GM20431 (cell line): ENCODE data around the gene UBE4A.

ENCODE experiments used
- in situ Hi-C: fragments of 300-500 bp; cut with MseI, MboI; formaldehyde crosslinking; loops from one replicate; pipeline ENCODE4 v1.15.0; 2020; ENCODE audit warnings: low sequenced_read_pairs; ENCODE audit not compliant: unreplicated experiment

UBE4A gene

DNA sequence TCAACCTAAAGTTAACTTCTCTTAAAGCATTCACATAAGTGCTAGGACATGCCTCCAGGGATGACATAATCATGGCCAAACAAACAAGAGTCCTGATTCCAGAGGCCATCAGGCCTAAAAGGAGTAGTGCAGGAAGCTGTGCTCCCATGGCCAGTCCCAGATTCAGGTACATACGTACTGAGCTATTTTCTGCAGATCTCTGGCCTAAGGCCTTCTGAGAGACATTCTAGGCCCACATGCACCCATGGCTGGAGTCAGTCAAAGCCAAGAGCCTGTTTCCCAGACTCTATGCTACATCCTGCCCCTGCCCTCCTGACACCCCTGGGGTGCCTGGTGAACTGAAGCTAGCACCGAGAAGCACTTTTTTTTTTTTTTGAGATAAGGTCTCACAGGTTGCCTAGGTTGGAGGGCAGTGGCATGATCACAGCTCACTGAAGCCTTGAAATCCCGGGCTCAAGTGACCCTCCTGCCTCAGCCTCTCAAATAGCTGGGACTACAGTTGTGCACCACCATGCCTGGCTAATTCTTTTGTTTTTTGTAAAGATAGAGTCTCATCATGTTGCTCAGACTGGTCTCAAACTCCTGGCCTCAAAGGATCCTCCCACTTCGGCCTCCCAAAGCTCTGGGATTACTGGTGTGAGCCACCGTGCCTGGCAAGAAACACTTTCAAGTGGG, 17.4 kb upstream of the UBE4A start:
- in situ Hi-C loops, result no loop called here

DNA sequence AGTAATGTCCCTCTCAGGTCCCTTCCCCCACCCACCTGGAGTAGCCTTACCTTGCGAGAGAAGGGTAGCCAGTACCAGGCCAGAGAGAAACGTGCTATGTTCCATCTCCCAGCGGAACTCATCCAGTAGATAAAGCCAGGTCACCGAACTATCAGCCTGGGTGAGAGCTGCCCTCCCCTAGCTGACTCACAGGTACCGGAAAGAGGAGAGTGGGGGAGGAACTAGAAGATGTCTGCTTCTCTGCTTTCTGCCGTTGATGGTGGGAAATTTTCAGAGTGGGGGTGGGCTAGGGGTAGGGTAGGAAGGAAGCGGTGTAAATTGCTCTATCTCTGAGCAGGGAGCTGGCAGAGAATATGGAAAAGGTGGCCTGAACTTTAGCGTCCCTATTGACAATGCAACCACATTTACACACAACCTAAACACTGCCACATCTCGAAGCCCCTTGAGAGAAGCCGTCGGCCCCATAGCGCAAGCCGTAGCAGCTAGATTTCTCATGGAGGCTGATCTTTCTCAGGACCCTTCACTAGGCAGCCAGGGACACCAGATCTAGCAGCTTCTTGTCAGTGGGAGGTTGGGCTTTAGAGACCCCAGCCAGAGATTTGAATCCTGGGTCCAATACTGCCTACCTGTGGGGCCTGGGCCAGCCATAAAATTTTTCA, 16.8 kb upstream of the UBE4A start, which contains the start of gene CD3D:
Gene CD3D, minus strand, starts transcription at position 203 of the 659 bp plus-strand sequence. Its CDS starts 98 bp downstream, at position 105.
- in situ Hi-C loops, result no loop called here

DNA sequence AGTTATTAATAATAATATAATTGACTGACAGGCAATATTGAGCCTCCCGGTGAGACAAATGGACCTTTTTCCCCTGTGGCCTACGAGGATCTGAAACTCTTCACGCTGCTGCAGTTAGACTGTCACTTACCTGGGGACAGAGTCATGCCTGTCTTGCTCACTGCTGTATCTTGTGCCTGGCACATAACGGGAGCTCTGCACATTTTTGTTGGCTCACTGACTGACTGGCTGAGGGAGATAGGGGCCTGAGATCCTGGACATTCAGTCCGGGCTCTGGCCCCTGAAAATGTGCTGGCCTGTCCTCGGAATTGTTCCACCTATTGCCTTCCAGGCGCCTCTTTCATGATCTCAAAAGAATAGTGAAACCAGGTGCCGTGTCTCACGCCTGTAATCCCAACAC, 16.2 kb upstream of the UBE4A start:
- in situ Hi-C loops, result no loop called here

DNA sequence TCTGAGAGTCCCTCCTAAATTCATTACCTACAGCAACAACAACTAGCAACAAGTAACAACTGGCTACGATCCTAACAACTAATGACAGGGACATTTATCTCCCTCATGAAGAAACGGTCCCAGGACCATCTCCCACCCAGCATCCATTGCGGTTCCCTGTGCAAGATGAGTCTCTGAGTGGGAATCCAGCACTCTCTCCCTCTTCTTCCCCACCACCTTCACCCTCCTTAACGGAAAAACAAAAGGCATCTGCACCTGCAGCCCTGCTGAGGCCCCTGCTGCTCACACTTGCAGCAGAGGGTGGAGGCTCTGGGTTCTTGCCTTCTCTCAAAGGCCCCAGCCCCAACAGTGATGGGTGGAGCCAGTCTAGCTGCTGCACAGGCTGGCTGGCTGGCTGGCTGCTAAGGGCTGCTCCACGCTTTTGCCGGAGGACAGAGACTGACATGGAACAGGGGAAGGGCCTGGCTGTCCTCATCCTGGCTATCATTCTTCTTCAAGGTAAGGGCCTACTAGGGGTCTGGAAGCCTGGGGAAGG, 15.4 kb upstream of the UBE4A start, which contains the start of gene CD3G:
Gene CD3G, plus strand, starts transcription at position 364 of the 535 bp plus-strand sequence. Its CDS starts 80 bp downstream, at position 444.
- in situ Hi-C loops, result no loop called here

DNA sequence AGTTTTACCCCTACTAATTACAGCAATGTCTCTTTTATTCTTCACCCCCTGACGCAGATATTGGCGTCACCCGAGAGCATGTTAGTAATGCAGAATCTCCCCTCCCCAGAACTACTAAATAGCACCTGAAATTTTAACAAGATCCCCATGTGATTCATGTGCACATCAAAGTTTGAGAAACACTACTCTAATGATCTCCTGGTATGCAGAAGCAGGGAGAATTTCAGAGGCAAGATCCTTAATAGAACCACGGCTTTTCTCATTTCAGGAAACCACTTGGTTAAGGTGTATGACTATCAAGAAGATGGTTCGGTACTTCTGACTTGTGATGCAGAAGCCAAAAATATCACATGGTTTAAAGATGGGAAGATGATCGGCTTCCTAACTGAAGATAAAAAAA, 9.9 kb upstream of the UBE4A start:
- in situ Hi-C loops, result no loop called here

DNA sequence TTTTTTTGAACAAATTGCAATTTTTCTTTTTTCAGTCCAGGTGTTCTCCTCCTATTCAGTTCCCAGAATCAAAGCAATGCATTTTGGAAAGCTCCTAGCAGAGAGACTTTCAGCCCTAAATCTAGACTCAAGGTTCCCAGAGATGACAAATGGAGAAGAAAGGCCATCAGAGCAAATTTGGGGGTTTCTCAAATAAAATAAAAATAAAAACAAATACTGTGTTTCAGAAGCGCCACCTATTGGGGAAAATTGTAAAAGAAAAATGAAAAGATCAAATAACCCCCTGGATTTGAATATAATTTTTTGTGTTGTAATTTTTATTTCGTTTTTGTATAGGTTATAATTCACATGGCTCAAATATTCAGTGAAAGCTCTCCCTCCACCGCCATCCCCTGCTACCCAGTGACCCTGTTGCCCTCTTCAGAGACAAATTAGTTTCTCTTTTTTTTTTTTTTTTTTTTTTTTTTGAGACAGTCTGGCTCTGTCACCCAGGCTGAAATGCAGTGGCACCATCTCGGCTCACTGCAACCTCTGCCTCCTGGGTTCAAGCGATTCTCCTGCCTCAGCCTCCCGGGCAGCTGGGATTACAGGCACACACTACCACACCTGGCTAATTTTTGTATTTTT, 6.2 kb upstream of the UBE4A start:
- in situ Hi-C loops, result loop anchor here (10.0 kb wide), 1 partner anchor 58 kb away; no protein-coding TSS in a partner anchor

DNA sequence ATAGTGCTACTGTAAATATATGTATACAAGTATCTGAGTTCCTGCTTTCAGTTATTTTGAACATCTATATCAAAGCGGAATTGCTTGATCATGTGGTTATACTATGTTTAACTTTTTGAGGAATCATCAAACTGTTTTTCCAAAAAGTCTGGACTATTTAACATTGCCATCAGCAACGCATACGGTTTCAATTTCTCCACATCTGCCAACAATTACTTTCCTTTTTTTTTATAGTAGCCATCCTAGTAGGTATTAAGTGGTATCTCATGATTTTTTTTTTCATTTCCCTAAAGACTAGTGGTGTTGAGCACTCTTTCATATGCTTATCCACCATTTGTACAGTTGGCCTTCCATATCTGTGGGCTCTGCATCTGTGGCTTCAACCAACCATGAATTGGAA, 1.3 kb upstream of the UBE4A start:
- in situ Hi-C loops, result loop anchor here (10.0 kb wide), 1 partner anchor 63 kb away; no protein-coding TSS in a partner anchor

DNA sequence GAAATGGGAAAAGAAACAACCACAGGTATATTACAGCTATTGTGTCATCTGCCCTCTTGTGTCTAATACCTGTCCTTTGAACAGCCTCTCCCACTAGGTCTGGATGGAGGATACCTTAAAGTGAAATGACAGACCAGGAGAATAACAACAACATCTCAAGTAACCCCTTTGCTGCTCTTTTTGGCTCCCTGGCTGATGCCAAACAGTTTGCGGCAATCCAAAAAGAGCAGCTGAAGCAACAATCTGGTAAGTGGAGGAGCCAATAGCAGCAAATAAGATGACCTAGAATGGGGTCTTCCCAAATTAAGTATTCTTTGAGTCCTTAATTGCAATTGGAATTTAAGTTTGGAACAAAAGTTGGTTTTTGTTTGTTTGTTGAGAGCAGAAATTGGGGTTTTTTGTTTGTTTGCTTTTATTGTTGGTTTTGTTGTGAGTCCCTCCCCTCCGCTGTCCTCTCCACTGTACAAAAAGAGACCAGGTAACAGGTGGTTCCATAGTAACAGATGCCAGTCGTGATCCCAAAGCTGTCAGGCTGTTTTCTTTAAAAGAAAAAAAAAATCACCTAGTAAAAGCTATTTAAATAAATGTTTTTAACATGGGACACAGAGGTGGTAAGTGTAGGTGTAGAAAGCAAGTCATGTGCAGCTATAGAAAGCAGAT, 5.7 kb downstream of the UBE4A start:
- in situ Hi-C loops, result no loop called here

DNA sequence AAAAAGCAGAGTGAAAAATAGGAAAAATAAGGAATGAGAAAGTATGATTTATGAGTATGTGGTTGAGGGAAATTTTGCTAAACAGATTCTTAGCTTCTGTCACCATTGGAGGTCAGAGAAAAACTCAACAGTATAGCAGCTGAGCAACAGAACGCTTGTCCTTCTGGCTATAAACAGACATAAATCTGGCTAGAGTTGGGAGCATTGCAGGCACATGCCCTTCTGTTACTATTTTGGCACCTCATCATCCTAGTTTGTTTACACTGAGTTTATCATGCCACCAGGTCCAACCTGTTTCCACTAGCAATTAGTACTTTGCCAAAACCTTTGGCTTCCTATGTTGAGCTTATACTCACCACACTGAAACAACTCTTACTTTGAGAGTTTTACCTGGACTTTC, 6.9 kb downstream of the UBE4A start:
- in situ Hi-C loops, result no loop called here

DNA sequence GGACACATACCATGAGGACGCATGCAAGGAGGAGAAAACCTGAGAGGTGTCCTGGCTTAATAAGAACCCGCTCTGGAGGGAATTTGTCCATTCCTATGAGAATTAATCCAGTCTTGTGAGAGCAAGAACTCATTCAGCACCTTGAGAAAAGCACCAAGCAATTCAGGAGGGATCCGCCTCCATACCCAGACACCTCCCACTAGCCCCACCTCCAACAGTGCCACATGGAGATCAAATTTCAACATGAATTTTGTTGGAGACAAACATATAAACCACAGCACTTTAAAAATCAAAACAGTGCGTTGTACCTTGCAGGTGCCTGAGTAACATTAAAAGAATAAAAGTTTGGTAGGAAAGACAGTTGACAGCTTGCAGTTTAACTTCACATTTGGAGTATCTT, 11.4 kb downstream of the UBE4A start:
- in situ Hi-C loops, result no loop called here

DNA sequence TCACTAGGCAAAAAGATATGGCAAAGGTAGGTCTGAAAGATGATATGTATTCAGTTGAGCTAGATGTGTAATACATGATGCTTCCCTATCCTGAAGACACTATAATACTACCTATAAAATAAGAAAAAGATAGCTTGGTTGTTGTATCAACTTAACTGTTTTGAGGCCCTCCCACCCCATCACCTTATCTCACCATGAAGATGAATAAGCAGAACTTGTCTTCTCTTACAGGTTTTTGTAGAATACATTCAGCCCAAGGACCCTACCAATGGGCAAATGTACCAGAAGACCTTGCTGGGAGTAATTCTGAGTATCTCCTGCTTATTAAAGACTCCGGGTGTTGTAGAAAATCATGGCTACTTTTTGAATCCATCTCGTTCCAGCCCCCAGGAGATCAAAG, 13.9 kb downstream of the UBE4A start:
- in situ Hi-C loops, result no loop called here

DNA sequence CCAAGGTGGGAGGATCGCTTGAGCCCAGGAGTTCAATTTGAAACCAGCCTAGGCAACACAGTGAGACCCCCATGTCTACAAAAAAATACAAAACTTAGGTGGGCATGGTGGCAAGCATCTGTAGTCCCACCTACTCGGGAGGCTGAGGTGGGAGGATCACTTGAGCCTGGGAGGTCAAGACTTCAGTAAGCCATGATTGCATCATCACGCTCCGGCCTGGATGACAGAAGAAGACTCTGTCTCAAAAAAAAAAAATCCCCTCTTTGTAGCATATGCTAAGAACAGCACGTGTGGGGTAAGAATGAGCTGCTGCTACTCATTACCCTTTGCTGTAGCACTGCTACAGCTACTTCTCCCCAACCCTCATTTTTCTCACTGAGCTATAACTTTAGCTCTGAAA, 14.5 kb downstream of the UBE4A start:
- in situ Hi-C loops, result no loop called here

DNA sequence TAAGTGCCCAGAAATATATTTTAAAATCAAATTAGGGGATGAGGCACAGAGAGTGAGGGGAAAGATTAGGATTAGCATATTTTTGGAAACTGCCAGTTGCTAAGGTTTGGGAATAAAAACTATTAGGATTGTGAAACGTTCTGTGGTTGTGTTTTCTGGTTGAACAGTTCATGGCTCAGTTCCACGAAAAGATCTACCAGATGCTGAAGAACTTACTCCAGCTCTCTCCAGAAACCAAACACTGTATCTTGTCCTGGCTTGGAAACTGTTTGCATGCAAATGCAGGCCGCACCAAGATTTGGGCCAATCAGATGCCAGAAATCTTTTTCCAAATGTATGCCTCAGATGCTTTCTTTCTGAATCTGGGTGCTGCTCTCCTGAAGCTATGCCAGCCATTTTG, 15.3 kb downstream of the UBE4A start:
- in situ Hi-C loops, result loop anchor here (25.0 kb wide), 1 partner anchor 113 kb away; no protein-coding TSS in a partner anchor

DNA sequence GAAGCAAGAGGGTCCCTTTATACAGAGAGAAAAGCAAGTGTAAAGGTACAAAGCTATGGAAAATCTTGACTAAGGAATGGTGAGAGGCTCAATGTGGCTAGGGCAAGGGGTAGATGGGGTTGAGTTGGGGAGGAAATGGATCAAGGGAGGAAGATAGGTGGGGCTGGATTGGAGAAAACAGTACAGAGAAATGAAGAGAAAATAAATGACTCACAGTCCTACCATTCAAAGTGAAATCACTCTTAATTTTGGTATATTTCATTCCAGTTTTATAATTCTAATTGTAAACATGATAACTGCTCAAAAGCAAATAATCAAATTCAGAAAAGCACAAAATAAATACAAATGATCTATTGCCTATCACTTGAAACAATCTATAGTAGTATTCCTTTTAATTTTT, 16.6 kb downstream of the UBE4A start:
- in situ Hi-C loops, result loop anchor here (25.0 kb wide), 1 partner anchor 111 kb away; no protein-coding TSS in a partner anchor

DNA sequence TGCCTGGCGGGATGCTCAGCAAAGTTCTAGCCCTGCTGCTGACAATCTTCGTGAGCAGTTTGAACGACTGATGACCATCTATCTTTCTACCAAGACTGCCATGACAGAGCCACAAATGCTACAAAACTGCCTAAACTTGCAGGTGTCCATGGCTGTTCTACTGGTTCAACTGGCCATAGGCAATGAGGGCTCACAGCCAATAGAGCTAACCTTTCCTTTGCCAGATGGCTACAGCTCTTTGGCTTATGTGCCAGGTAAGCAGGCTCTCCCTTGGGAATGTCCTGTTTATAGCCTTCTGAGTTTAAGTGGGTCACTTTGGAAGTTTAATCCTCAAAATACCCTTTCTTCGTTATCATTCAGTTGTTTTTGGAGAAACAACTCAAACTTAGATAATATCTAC, 20.1 kb downstream of the UBE4A start:
- in situ Hi-C loops, result loop anchor here (25.0 kb wide), 1 partner anchor 108 kb away; no protein-coding TSS in a partner anchor

DNA sequence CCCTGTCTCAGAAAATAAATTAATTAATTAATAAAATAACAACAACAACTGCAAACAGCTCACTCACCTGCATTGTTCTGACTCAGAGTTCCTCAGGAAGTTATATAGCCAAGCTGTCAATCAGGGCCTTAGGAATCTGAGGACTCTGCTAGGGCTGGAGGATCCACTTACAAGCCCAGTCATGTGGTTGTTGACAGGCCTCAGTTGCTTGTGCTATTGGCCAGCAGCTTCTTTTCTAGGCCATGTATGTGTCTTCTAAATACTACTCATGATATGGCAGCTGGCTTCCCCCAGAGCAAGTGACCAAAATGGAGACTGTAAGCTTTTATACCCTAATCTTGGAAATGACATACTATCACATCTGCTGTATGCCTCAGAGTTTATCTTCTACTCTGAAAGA, 21.2 kb downstream of the UBE4A start:
- in situ Hi-C loops, result loop anchor here (25.0 kb wide), 1 partner anchor 107 kb away; no protein-coding TSS in a partner anchor

DNA sequence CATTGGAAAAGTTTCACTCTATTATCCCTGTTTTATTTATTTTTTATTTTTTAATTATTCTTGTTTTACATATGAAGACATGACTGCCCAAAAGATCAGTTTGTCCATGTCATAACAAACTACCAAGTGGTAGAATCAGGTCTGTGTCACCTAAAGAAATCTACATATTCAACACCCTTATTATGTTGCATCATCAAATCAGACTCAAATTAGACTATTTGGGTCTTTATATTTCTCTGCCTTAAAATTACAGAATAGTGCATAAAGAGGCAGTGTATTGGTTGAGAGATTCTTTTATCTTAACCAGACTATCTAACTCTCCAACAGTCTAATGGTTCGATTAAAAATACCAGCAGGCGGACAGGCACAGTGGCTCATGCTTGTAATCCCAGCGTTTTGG, 23.6 kb downstream of the UBE4A start:
- in situ Hi-C loops, result loop anchor here (25.0 kb wide), 1 partner anchor 104 kb away; no protein-coding TSS in a partner anchor

DNA sequence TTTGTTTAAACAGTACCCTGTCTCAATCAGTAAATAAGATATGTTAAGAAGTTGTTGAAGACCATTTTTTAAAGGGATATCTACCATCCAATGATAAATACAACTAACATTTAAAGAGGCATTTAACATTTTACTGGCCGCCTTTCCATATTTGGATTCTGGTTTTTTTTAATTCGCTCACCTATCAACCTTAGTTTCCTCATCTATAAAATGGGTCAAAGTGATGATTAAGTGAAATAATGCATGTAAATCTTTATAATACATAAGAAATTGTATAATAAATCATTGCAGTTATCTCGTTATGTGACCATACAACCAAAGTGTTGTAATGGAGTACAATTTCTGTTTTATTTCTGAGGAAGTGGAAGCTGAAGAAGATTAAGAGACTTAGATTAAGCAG, 24.3 kb downstream of the UBE4A start:
- in situ Hi-C loops, result loop anchor here (25.0 kb wide), 1 partner anchor 104 kb away; no protein-coding TSS in a partner anchor

DNA sequence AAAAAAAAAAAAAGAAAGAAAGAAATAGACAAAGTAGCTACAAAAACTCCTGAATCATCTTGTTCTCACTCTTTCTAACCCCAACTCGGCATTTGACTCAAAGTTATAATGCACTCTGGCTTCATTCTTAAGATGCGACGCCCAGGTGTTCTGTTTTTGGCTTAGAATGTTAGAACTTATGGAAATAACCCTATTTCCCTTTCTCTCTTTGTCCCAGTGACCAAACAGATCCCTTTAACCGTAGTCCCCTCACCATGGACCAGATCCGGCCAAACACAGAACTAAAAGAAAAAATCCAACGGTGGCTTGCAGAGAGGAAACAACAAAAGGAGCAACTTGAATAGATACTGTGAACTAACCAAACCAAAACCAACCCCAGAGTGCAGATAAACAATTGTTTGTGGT, 36.7 kb downstream of the UBE4A start:
- in situ Hi-C loops, result loop anchor here (25.0 kb wide), 1 partner anchor 91 kb away; no protein-coding TSS in a partner anchor

DNA sequence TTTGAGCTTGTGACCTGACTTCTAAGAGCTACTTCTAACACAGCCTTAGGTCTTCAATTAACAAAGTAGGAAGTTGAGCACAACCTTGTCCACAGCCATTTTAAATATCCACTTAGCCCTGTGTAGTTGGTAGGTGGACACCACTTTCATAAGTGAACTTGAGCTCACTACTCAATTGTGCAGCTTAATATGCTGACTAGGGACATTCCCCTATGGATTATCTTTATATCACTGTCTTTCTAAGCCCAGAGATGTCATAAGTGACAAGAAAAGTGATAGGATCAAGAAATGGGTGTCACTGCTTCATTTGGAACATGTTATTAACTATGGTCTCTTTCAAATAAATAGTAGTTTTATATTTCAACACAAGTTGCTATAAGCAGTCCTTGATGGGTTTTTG, 38.0 kb downstream of the UBE4A start:
- in situ Hi-C loops, result loop anchor here (25.0 kb wide), 1 partner anchor 90 kb away; no protein-coding TSS in a partner anchor
